Peyer's patch (tissue), 4 donors: ENCODE measurements around the gene MECP2. TPM values are rescaled to one million over a fixed set of nuclear protein-coding genes. Genes with fewer than 3 reads are reported as not detected.

Experiments
- DNase-seq, 3 donors: peaks; one replicate each; pipeline ENCODE4 v3.0.0-alpha.2; 2017 to 2019
- H3K27ac ChIP-seq, 4 donors: fragments of 200-600 bp; sonication (generic); one replicate each; pipeline ENCODE4 v1.5.1; 2016 to 2019
- H3K27me3 ChIP-seq, 2 donors: fragments of 200-600 bp; sonication (generic); one replicate each; pipeline ENCODE4 v1.5.1; 2019
- H3K36me3 ChIP-seq, 3 donors: fragments of 200-600 bp; sonication (generic); one replicate each; pipeline ENCODE4 v1.5.1; 2016 to 2019
- H3K4me1 ChIP-seq, 4 donors: fragments of 200-600 bp; sonication (generic); one replicate each; pipeline ENCODE4 v1.5.1; 2016 to 2019
- H3K4me3 ChIP-seq, 4 donors: fragments of 200-600 bp; sonication (generic); 1 replicate in 3 of 4; 2 replicates in 1 of 4; pipeline ENCODE4 v1.5.1; 2016 to 2019; ENCODE audit warnings: mild to moderate bottlenecking in 1 of 4
- H3K9me3 ChIP-seq, 4 donors: fragments of 200-600 bp; sonication (generic); one replicate each; pipeline ENCODE4 v1.5.1; 2016 to 2019; ENCODE audit warnings: mild to moderate bottlenecking in 1 of 4
- CTCF ChIP-seq, 6 experiments: fragments of 450-650 bp in 4 of 6; fragments of 200-600 bp in 2 of 6; sonication (generic) in 1 of 6; IDR thresholded peaks; one replicate each; pipeline ENCODE4 v1.5.1; 2017 to 2019; ENCODE audit warnings: antibody characterized with exemption in 6 of 6, mild to moderate bottlenecking in 3 of 6, moderate library complexity in 1 of 6
- POLR2A ChIP-seq, 2 donors: fragments of 450-650 bp; IDR thresholded peaks; one replicate each; pipeline ENCODE4 v1.5.1; 2017; ENCODE audit warnings: antibody characterized with exemption in 2 of 2, mild to moderate bottlenecking in 2 of 2, moderate library complexity in 2 of 2
- total RNA-seq, 4 donors: library from RNA; depleted of rRNA; stranded (reverse); fragments of >200 nt; gene quantifications; one replicate each; pipeline ENCODE4 v1.1.0, GENCODE V29; 2016

MECP2 gene
- total RNA-seq, 4 donors from 2014 or later: 39.8 to 147 (median 55.4) TPM

GRCh38 chrX:154014429-154015380, 82.8 kb downstream of the MECP2 start:
- no peaks in the 10 kb centered on the region for H3K27me3 ChIP-seq
- no peaks in the 10 kb centered on the region for H3K9me3 ChIP-seq
- H3K36me3 ChIP-seq: peaks cover 0 to 25% (median 0%) of the 10 kb centered on the region in 3 donors
- no peak for TF ChIP-seq POLR2A (IDR thresholded peaks at IDR 0.05)
- no peak for TF ChIP-seq CTCF (IDR thresholded peaks at IDR 0.05)
- no peaks in the 10 kb centered on the region for H3K4me1 ChIP-seq
- no peak for DNase-seq
- no peak overlapping the region for H3K27ac ChIP-seq
- no peak overlapping the region for H3K4me3 ChIP-seq

- Histone ChIP-seq H3K9me3 (no peaks in the 10 kb centered on the region), H3K27ac (peak overlapping the region in 2 of 4 donors; percentile 27 to 52), H3K4me3 (no peak overlapping the region), H3K36me3 (peaks cover 0 to 25% (median 0%) of the 10 kb centered on the region in 3 donors), H3K4me1 (no peaks in the 10 kb centered on the region), H3K27me3 (no peaks in the 10 kb centered on the region)
- TF ChIP-seq POLR2A (IDR thresholded peaks at IDR 0.05) (no peak), CTCF (IDR thresholded peaks at IDR 0.05) (peak; percentile 66 to 93 (median 76))
- DNase-seq: no peak
Measured at GRCh38 chrX:154013614-154014360, 83.7 kb downstream of the MECP2 start.

GRCh38 chrX:154013001-154013421, 84.5 kb downstream of the MECP2 start:
- Histone ChIP-seq H3K9me3 (no peaks in the 10 kb centered on the region), H3K4me1 (no peaks in the 10 kb centered on the region), H3K27me3 (no peaks in the 10 kb centered on the region), H3K36me3 (peaks cover 0 to 23% (median 0%) of the 10 kb centered on the region in 3 donors), H3K4me3 (no peak overlapping the region), H3K27ac (peak overlapping the region in 3 of 4 donors; percentile 26 to 52 (median 27))
- TF ChIP-seq CTCF (IDR thresholded peaks at IDR 0.05) (no peak), POLR2A (IDR thresholded peaks at IDR 0.05) (no peak)
- no peak for DNase-seq

GRCh38 chrX:154012336-154012991, 85.1 kb downstream of the MECP2 start:
- no peak overlapping the region for H3K4me3 ChIP-seq
- H3K36me3 ChIP-seq: peaks cover 0 to 20% (median 0%) of the 10 kb centered on the region in 3 donors
- DNase-seq: no peak
- peak overlapping the region in 2 of 4 donors; percentile 27 to 52 for H3K27ac ChIP-seq
- no peaks in the 10 kb centered on the region for H3K9me3 ChIP-seq
- no peaks in the 10 kb centered on the region for H3K4me1 ChIP-seq
- H3K27me3 ChIP-seq: no peaks in the 10 kb centered on the region
- no peak for TF ChIP-seq CTCF (IDR thresholded peaks at IDR 0.05)
- no peak for TF ChIP-seq POLR2A (IDR thresholded peaks at IDR 0.05)
